LHCN-M2 (cell line): Measurements from ENCODE around the gene MAB21L4. TPM values are rescaled to one million over a fixed set of nuclear protein-coding genes. Genes with fewer than 3 reads are reported as not detected.

ENCODE experiments used
- DNase-seq: peaks from one replicate; pipeline ENCODE4 v3.0.0-alpha.2; 2012; ENCODE audit warnings: low read depth
- total RNA-seq: library from RNA; depleted of rRNA; stranded (reverse); fragments of >200 nt; gene quantifications from 2 replicates; pipeline ENCODE4 v1.2.3, GENCODE V29; 2014

Gene MAB21L4
- total RNA-seq, 1 experiment from 2014 or later = not detected

DNA sequence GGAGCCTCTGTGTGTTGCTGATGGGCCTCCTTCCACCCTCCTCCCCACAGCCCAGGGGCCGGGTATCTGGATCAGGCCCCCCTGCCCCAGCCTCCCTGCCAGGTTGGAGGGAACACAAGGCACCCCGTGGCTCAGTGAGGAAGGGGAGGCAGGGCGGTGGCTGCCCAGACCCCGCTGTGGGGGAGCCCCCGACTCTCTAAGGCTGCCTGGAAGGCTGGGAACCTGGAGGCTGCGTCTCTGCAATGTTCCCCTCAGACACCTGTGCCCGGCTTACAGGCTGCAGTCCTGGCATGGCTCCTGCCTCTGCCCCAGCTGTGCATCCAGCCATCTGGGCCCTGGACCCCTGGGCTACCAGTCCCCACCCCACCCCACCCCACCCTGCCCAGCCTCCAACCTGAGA, 438 bp upstream of the MAB21L4 start:
- no peak for DNase-seq

DNA sequence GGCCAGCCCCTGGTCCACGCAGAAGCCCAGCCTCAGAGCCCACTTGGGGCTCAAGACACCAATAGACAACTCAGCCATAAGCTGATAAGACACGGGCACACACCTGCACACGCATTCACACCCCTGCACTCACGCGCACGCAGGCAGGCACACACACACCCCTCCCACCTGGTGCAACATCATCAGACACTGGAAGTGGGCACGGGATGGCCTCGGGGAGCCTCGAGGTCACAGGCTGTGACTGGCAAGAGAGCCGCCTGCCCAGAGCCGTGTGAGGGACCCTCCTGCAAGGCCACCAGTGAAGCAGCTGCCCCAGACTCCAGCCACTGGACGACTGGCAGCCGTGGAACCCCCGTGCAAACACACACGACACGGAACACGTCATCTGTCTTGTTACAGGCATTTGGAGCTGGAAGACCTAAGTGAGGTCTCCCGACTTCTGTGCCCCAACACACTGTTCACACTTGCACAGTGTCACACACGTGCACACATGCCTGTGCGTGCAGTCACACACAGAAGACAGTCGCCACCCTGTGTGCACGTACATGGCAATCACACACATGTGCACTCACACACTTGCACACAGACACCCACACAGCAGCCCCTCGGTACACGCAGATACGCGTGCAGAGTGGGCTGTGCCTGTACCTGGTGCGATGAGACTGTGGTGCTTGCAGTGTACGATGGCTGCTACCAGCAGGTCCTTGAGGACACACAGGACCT, 959 bp downstream of the MAB21L4 start:
- DNase-seq = no peak

DNA sequence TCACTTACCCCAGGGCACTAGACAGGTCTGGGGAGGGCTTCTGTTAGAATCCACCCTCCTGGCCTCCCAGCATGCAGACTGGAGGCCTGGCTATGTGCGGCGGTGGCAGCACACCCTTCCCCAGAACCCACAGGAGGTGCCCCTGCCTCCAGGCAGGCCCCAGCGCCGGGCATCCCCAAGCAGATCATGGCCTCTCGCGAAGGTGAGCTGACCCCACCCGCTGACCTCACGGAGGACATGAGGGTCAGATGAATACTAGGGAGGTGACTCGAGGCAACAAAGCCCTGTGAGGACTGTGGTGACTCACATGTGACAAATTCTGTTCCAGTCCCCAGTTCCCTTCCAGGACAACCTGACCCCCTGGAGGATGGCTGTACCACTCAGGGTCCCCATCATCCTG, 1.9 kb downstream of the MAB21L4 start:
- no peak for DNase-seq

DNA sequence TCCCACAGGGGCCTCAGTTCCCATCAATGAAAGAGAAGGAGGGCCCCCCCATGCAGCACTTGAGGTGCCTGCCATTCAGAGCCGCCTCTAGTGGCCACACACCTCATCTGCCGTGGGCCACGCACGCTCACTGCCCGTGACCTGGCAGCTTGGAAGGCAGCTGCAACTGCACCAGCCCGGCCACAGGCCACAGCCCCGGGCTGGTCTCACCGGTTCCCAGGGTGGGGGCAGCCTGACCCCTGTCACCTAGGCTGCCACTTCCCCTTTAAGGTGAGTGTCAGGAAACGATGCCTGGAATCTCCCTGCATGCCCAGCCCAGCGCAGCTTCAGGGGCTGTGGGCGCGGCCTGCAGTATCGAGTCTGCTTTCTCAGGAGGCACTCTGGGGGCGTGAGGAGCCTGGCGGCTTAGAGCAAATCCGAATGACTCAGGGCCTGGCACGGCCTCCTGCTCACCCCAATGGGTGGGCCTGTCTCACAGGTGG, 2.6 kb downstream of the MAB21L4 start:
- no peak for DNase-seq

DNA sequence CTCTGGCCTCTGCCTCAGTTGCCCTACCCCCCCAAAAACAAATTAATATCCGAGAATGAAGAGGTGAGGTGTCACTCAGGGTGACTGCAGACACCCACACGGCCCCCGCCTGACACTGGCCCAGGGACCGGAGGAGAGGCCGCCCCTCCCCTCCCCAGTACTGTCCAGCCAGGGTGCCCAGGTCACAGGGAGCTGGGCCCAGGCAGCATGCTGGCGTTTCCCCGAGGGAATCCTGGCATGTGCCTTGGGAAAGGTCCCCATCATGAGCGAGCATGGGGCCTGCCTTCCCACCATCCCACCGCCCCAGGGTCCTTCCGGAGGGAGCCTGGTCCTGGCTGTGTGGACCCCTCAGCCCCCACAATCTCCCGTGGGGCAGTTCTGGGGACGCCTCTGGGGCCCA, 3.0 kb downstream of the MAB21L4 start:
- DNase-seq = no peak

DNA sequence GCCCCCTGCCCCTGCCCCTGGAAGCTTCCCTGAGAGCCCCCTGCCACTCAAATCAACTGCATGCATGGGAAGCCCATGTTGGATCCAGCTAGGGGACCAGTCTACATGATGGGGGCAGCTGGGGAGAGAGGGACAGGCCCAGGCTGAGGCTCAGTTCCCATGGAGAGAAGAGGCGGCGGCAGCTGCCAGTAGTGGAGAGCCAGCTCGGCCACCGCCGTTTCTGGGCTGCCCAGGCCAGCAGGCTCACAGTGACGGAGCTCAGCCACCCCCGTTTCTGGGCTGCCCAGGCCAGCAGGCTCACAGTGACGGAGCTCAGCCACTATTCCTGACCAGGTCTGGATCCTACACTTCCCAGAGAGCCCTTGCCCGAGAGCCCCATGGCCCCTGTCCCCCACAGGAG, 3.6 kb downstream of the MAB21L4 start:
- DNase-seq = no peak

DNA sequence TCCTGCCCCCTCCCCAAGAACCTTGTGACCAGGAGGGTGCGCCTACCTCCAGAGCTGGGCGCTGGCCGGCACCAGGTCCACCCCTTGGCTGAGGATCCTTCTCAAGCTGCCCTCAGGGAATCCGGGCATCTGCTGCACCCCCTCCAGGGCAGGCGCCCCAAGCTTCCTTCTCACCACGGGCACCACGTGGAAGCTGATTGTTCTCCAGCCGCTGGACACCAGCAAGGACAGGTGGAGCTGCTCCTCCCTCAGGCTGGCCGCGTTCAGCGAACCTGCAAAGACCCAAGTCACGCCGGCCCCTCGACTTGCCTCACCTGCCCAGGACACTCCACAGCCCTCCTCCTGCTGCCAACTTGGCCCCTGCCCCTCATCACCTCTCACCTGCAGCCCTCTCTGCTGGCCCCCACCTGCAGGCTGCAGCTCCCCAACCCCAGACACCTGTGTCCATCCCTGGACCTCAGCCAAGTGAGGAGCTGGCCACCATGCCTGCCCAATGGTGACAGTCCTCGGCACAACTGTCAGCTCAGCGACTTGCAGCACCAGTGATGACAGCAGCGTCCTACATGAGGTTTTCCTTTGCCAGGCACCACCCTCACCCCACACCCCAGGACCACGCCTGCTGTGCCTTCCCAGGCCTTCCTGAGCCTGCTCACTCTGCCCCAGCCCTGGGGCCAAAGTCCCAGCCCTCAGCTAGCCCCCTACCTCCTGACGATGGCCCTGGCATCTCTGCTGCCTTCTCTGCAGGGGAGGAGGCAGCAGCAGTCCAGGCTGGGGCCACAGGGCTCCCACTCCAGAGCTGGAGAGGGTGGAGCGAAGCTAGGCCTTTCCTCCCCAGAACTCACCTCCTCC, 4.2 kb downstream of the MAB21L4 start:
- no peak for DNase-seq

DNA sequence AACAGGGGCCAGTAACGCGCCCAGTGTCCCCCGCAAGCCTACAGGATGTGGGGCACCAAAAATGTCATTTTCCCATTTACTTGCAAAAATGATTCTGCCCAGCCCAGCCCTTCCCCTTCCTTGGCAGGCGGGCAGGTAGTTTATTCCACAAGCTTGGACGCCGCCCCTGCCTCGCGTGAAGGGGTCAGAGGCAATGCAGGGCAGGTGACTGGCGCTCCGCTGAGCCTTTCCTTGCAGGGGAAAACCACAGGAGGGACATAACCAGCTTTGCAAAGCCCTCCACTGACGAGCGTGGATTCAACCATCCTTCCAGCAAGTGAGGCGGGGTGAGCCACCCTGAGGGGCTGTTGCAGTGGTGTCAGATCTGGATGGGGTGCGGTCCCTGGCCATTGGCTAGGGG, 5.3 kb downstream of the MAB21L4 start:
- no peak for DNase-seq

DNA sequence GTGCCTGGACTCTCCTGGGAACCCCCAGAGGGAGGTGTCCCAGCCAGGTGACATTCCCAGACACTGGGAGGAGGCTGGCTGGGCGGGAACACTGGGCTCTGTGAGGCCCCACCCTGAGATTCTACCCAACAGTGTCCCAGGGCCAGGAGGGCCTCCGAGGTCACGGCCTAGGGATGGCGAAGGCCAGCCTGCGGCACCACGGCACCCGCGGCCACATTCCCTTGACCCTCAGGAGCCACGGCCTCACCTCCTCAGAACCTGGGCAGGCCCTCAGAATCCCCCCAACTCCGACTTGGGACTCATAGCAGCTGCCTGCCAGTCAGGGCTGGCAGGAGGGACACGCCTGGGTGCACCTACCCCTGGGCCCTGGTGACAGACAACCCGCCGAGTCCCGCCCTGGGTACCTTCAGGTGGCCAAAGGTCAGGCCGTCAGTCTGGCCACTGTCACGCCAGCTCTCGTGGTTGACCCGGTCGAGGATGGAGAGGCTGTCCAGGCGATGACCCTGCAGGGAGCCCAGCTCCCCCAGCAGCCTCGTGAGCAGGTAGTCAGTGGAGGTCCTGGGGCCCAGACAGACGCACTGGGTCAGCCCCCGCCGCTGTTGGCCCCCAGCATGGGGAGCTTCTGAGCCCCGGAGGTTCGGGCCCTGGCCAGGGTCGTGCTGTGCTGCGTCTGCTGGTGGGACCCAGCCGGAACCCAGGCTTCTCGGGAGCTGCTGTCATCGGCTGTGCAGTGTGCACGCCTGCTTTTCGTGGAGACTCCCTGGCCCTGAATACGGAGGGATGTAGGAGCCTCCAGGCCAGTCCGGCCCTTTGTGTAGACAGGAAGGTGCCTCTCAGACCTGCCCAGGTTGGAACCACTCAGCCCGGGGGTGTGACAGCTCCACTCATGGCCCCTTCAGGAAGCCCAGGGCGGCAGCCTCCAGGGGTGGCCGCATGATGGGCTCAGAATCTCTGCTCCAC, 6.1 kb downstream of the MAB21L4 start:
- no peak for DNase-seq

DNA sequence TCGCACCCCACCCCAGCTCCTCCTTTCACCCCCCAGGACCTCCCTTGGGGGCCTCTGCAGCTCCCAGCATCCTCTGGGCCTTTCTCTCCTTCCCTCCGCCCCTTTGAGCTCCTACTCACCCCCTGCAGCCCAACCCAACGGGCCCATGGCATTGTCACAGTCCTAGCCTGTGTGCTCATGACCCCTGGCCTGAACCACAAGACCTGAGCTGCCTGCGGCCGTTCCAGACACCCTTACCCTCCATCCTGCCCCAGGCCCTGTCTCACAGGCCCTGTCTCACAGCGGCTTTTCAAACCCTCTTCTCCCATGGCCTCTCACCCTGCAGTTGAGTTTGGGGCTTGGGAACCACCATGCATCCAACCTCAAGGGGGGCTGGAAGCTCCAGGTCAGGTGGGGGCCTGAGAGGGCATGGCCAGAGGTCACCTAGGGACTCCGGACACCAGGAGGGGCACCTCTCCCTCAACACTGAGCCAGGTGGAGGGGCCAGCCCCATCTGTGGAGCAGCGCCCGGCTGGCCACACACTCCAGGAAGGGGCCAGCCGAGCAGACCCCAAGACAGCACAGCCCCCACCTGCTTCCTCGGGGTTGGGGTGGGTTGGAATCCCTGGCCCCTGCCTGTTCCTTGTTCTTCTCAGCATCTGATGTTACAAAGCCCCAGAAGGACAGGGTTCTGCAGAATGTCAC, 6.9 kb downstream of the MAB21L4 start:
- no peak for DNase-seq

DNA sequence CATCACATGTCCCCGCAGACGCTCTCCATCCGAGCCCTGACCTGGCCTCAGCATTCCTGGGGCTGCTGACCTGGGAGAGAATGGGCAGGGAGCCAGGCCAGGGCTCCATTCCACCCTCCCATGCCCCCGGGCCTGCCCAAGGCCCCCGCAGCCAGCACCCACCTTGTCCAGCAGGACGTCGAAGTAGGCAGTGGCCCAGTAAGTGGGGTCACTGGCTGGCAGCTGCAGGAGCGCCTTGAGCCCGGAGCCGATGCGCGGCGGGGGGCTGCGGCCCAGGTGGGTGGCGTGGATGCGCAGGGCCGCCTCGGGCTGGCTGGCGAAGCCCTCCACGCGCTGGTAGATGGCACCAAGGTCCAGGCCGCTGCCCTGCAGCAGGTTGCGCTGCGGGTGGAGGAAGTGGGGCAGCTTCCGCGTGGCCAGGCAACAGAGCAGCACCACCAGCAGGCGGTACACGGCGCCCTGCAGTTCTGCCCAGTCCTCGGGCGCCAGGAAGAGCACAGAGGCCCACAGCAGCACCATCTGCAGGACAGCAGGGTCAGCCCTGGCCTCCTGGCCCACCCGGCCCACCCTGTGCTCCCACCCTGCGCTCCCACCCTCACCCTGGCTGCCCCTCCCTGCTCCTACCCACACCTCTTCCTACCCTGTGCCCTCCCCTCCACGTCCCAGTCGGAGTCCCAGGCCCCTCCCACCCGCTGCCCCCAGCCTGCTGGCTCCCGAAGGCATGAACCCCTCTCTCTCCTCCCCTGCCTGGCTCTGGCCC, 7.6 kb downstream of the MAB21L4 start:
- DNase-seq = no peak

DNA sequence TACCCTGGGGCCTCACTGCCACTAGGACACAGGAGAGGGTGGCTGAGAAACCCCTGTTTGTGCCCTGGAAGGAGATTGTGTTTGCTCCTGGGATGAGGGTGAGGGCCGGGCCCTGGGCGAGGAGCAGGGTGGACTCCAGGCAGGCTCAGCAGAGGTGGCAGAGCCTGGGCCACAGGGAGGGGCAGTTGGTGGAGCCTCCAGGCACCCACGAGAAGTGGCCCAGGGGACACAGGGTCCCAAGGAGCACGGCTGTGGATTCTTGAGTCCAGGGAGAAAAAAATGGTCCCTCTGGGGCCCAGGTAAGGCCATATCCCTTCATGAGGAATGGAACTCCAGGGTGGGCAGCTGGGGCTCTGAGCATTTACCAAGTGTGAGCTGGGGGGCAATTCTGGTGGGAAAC, 8.3 kb downstream of the MAB21L4 start:
- no peak for DNase-seq

DNA sequence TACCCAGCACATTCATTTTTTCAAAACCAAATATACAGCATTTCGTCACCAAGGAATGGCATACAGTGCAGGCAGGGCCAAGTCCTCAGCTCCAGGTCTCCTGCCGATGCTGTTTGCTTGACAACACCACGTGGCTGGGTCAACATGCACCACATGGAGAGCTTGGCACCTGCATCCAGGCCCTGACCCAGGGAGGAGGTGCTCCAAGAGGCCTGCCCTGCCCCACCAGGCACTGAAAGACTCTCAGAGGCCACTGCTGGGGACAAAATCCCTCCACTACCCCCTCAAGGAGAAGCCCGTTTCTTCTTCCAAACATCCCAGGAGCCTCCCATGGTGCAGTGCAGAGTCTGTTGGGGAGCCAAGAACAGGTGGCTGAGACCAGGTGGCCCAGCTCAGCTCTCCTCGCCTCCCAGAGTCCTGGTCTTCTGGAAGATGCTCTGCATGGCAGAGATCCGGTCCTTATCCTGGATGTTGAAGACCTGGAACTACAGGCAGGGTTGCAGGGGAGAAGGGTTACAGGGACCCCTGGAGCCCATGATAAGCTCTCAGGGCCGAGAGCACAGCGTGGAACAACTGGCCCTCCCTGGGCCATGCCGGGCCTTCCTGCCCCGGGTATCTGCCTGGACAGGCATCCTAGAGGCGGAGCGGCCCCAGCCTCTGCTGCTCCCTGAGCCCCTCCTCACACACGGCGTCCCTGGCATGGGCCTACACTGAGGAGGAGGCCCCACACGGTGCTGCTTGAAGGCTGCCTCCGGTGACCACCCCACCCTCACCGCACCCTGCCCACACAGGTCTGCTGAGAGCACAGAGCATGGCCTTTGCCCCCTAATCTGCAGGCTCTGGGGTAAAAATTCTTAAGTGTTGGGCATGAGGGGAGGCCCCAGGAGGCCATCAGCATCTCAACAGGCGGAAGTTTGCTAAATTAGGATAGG, 9.0 kb downstream of the MAB21L4 start:
- DNase-seq = no peak

DNA sequence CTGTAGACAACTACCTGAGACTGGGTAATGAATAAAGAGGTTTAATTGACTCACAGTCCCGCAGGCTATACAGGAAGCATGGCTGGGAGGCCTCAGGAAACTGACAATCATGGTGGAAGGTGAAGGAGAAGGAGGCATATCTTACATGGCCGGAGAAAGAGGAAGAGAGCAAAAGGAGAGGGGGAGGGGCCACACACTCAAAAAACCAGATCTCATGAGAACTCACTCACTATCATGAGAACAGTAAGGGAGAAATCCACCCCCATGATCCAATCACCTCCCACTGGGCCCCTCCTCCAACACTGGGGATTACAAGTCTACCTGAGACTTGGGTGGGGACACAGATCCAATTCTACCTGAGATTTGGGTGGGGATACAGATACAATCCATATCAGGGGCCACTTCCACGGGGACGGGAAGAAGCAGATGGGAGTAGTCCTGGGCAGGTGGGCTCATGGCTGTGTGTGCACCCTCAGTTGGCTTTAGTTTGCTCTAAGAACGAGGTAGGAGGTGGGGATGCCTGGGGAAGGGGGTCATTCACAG, 9.9 kb downstream of the MAB21L4 start:
- DNase-seq = no peak

DNA sequence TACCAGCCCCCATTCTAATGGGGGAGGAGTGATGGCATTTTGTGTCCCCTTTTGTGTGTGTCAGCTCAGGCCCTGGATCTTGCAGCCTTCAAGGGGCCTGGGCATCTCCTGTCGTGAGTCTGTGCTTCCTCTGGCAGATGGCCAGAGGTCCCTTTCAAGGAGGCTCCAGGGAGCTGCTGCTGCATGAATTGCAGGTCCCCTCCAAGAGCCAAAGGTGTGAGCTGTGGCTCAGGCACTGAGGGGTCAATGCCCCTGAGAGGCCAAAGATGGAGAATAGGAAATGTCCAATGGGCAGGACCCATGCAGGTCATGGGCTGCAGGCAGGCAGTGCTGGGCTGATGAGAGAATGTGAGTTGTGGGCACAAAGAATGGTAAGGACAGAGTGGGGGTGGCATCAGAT, 10.4 kb downstream of the MAB21L4 start:
- DNase-seq = no peak

DNA sequence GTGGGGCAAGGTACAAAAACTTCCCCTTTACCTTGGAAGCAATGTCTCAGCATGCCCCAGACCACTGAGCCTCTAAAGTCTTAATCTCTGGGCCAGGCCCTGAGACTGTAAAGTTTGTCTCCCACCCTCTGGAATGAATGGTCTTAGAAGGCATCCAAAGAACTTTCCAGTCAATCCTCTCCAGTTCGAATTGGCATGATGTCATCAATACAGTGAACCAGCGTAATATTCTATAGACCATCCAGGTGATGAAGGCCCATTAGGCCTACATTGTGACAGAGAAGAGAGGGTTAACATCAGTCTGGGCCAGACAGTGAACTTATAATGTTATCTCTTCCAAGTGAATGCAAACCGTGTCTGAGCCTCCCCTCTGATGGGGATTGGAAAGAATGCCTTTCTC, 11.2 kb downstream of the MAB21L4 start:
- no peak for DNase-seq

DNA sequence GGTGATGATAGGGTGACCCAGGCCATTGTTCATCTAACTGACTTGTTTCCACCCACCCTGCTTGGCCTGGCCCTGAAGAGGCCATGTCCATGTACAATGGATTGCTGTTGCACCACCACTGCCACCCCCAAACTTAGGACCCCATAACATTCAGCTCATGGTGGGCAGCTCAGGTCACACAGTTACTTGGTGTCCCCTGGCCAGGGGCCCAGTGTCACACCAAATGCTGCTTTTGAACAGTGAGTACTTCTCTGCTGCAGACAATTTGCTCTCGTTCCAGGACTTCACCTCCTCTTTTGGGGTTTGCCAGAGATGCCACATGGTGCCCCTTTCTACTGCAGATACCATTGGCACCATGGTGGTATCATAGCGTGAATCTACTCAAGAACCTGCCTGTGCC, 11.7 kb downstream of the MAB21L4 start:
- DNase-seq = no peak

DNA sequence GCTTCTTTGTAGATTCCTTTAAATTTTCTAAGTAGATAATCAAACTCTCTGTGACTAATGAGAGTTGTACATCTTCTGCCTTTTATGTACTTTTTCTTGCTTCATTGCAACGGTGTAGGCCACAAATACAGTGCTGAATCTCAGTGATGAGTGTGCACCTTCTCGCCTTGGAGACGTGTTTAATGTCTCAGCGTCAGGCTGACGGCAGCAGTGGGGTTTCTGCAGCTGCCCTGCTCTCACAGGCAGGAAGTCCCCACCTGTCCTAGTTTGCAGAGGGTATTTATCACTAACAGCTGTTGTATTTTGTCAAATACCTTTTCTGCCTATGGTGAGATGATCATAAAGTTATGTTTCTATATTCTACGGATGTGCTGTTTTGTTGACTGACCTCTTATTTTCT, 14.0 kb downstream of the MAB21L4 start:
- DNase-seq = peak; percentile 58

DNA sequence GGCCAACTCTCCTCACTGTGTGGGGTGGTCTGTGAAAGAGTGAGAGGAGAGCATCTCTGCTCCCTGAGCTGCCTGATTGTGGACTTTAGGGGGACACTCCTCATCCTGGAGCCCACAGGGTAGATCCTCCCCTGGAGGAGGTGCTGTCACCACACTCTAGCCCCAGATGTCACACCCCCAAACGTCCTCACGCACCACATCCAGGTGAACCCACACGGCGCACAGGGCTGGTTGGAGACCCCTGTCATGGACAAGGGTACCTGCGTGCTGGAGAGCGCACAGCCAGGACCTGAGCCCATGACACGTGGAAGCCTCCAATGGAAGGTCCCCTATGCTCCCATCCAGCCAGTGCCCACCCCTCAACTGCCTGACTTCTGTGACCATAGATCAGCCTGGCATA, 16.9 kb downstream of the MAB21L4 start:
- no peak for DNase-seq
